Transverse colon (tissue), 4 donors: ENCODE measurements around the gene TFDP2.

Experiments used
- CTCF ChIP-seq, 5 experiments: fragments of 200-600 bp in 3 of 5; fragments of 450-650 bp in 2 of 5; sonication (generic) in 3 of 5; IDR thresholded peaks; 1 replicate in 2 of 5; 2 replicates in 3 of 5; pipeline ENCODE4 v1.5.1; 2016 to 2017; ENCODE audit warnings: antibody characterized with exemption in 5 of 5, inconsistent platforms in 3 of 5, mild to moderate bottlenecking in 2 of 5, moderate library complexity in 1 of 5
- POLR2A ChIP-seq: fragments of 450-650 bp; IDR thresholded peaks from one replicate; pipeline ENCODE4 v1.6.1; 2016; ENCODE audit warnings: antibody characterized with exemption, mild to moderate bottlenecking, moderate library complexity
- POLR2AphosphoS5 ChIP-seq, 3 donors: sonication (generic); formaldehyde crosslinking; IDR thresholded peaks; one replicate each; pipeline ENCODE4 v1.6.1; 2016; ENCODE audit warnings: antibody characterized with exemption in 3 of 3

GRCh38 chr3:142081178-142081577 is 68.2 kb downstream of the TFDP2 start:
- TF ChIP-seq CTCF (IDR thresholded peaks at IDR 0.05): no peak
- TF ChIP-seq POLR2A: no peak
- TF ChIP-seq POLR2AphosphoS5 (IDR thresholded peaks at IDR 0.05): no peak
